Osteoblast (primary cell): ENCODE results near the gene PIK3R5. TPM values are rescaled to one million over a fixed set of nuclear protein-coding genes. Genes with fewer than 3 reads are reported as not detected.

Experiments used
- DNase-seq: peaks from one replicate; pipeline ENCODE4 v3.0.0; 2011; ENCODE audit warnings: low spot score, mixed read lengths; ENCODE audit not compliant: insufficient read length; ENCODE audit errors: missing footprints
- H2AFZ ChIP-seq: 2 replicates; pipeline ENCODE4 v1.6.0; 2011; ENCODE audit warnings: mild to moderate bottlenecking, low read length
- H3K27ac ChIP-seq: 2 replicates; pipeline ENCODE4 v1.5.1; 2011; ENCODE audit warnings: mild to moderate bottlenecking, low read depth, low read length, moderate library complexity
- H3K27me3 ChIP-seq: 2 replicates; pipeline ENCODE4 v1.6.0; 2012; ENCODE audit warnings: mild to moderate bottlenecking, control low read depth, inconsistent platforms, low read length, moderate library complexity; ENCODE audit not compliant: insufficient read depth
- H3K36me3 ChIP-seq: 2 replicates; pipeline ENCODE4 v1.5.1; 2011; ENCODE audit warnings: mild to moderate bottlenecking, low read length, control low read depth, moderate library complexity; ENCODE audit not compliant: insufficient read depth
- H3K4me1 ChIP-seq: 2 replicates; pipeline ENCODE4 v1.5.1; 2011; ENCODE audit warnings: mild to moderate bottlenecking, low read length, control low read depth, moderate library complexity; ENCODE audit not compliant: insufficient read depth
- H3K4me2 ChIP-seq: 2 replicates; pipeline ENCODE4 v1.6.0; 2011; ENCODE audit warnings: mild to moderate bottlenecking, low read length; ENCODE audit not compliant: insufficient read depth
- H3K4me3 ChIP-seq: fragments of 200-600 bp; sonication (generic); 3 replicates; pipeline ENCODE4 v1.5.1; 2012; ENCODE audit warnings: mild to moderate bottlenecking, low read length, inconsistent platforms; ENCODE audit not compliant: insufficient read depth
- H3K79me2 ChIP-seq: 2 replicates; pipeline ENCODE4 v1.6.0; 2012; ENCODE audit warnings: mild to moderate bottlenecking, low read length, control low read depth, inconsistent platforms; ENCODE audit not compliant: insufficient read depth
- H3K9me3 ChIP-seq: 2 replicates; pipeline ENCODE4 v1.5.1; 2011; ENCODE audit warnings: low read depth, low read length, control low read depth
- H4K20me1 ChIP-seq: 2 replicates; pipeline ENCODE4 v1.6.0; 2012; ENCODE audit warnings: mild to moderate bottlenecking, low read length, control low read depth; ENCODE audit not compliant: insufficient read depth
- total RNA-seq: library from RNA; depleted of rRNA; stranded (reverse); fragments of >200 nt; gene quantifications from 2 replicates; pipeline ENCODE4 v1.2.3, GENCODE V29; 2012
- TF ChIP-seq, protein P1 (sequence below): IDR thresholded peaks from 2 replicates; pipeline ENCODE4 v1.5.1; 2011; ENCODE audit warnings: mild to moderate bottlenecking, low read depth, low read length, moderate library complexity; ENCODE audit errors: extremely low read depth

PIK3R5 gene
- total RNA-seq, 1 donor, result 0.36 TPM

- no peaks in the 10 kb centered on the region for H4K20me1 ChIP-seq
- H3K27me3 ChIP-seq, result no peaks in the 10 kb centered on the region
- H3K4me1 ChIP-seq, result peaks cover 40% of the 10 kb centered on the region
- H3K27ac ChIP-seq, result peak overlapping the region; percentile 82
- H3K4me2 ChIP-seq, result peak overlapping the region; percentile 25
- no peak overlapping the region for H3K4me3 ChIP-seq
- H2AFZ ChIP-seq, result no peak overlapping the region
- TF ChIP-seq, protein P1, sequence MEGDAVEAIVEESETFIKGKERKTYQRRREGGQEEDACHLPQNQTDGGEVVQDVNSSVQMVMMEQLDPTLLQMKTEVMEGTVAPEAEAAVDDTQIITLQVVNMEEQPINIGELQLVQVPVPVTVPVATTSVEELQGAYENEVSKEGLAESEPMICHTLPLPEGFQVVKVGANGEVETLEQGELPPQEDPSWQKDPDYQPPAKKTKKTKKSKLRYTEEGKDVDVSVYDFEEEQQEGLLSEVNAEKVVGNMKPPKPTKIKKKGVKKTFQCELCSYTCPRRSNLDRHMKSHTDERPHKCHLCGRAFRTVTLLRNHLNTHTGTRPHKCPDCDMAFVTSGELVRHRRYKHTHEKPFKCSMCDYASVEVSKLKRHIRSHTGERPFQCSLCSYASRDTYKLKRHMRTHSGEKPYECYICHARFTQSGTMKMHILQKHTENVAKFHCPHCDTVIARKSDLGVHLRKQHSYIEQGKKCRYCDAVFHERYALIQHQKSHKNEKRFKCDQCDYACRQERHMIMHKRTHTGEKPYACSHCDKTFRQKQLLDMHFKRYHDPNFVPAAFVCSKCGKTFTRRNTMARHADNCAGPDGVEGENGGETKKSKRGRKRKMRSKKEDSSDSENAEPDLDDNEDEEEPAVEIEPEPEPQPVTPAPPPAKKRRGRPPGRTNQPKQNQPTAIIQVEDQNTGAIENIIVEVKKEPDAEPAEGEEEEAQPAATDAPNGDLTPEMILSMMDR, result no peak
- H3K36me3 ChIP-seq, result no peaks in the 10 kb centered on the region
- no peaks in the 10 kb centered on the region for H3K9me3 ChIP-seq
- DNase-seq, result no peak
- no peaks in the 10 kb centered on the region for H3K79me2 ChIP-seq
These were observed 105.6 kb downstream of the PIK3R5 start for GRCh38 chr17:8859804-8860430.

- H3K4me2 ChIP-seq, result peak overlapping the region; percentile 41
- TF ChIP-seq, protein P1, result peak; percentile 33
- peak overlapping the region; percentile 82 for H3K27ac ChIP-seq
These were observed 106.3 kb downstream of the PIK3R5 start for GRCh38 chr17:8859027-8859803.

DNA sequence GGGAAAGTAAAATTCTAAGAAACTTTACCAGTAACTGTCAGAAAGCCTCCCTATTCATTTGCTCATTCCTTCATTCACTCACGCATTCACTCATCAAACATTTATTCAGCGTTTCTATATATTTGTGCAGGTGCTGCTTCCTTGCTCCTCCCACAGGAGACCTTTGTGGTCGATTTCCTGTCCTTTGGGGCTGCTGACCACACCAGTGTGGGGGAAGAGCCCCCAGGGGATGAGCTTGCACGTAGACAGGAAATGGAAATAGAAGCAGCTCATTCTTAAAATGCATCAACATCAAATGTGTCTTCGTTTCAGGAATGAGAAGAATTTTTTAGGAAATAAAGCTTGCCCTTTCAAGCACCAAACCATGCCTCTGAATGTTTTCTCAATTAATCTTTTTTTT lies 107.6 kb downstream of the PIK3R5 start:
- Histone ChIP-seq H3K27me3 (no peaks in the 10 kb centered on the region), H3K79me2 (no peaks in the 10 kb centered on the region), H3K4me1 (peaks cover 40% of the 10 kb centered on the region), H2AFZ (no peak overlapping the region), H3K27ac (peak overlapping the region; percentile 82), H3K9me3 (no peaks in the 10 kb centered on the region), H4K20me1 (no peaks in the 10 kb centered on the region), H3K36me3 (no peaks in the 10 kb centered on the region), H3K4me3 (no peak overlapping the region), H3K4me2 (peak overlapping the region; percentile 44)
- TF ChIP-seq, protein P1, result no peak
- DNase-seq, result no peak

More at GRCh38 chr17:8859027-8859803, 106.3 kb downstream of the PIK3R5 start:
- Histone ChIP-seq H3K36me3 (no peaks in the 10 kb centered on the region), H3K4me3 (no peak overlapping the region), H3K27me3 (no peaks in the 10 kb centered on the region), H2AFZ (no peak overlapping the region), H3K79me2 (no peaks in the 10 kb centered on the region), H3K9me3 (no peaks in the 10 kb centered on the region), H3K4me1 (peaks cover 40% of the 10 kb centered on the region), H4K20me1 (no peaks in the 10 kb centered on the region)
- peak; percentile 74 for DNase-seq
